NK-92 (cell line): ENCODE measurements around the gene RBM4.
A peak's percentile ranks its signal among the peaks of the same experiment; 100 is the strongest.
"Not testable (repeated sequence)": the region's sequence is repeated elsewhere in the genome, so short reads cannot be mapped to it uniquely, and the experiment has no call there.

ENCODE experiments used
- DNase-seq: peaks from one replicate; lab custom pipeline; 2025; ENCODE audit not compliant: unreplicated experiment; lab: John Stamatoyannopoulos, UW

Gene RBM4, protein sequence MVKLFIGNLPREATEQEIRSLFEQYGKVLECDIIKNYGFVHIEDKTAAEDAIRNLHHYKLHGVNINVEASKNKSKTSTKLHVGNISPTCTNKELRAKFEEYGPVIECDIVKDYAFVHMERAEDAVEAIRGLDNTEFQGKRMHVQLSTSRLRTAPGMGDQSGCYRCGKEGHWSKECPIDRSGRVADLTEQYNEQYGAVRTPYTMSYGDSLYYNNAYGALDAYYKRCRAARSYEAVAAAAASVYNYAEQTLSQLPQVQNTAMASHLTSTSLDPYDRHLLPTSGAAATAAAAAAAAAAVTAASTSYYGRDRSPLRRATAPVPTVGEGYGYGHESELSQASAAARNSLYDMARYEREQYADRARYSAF

DNA sequence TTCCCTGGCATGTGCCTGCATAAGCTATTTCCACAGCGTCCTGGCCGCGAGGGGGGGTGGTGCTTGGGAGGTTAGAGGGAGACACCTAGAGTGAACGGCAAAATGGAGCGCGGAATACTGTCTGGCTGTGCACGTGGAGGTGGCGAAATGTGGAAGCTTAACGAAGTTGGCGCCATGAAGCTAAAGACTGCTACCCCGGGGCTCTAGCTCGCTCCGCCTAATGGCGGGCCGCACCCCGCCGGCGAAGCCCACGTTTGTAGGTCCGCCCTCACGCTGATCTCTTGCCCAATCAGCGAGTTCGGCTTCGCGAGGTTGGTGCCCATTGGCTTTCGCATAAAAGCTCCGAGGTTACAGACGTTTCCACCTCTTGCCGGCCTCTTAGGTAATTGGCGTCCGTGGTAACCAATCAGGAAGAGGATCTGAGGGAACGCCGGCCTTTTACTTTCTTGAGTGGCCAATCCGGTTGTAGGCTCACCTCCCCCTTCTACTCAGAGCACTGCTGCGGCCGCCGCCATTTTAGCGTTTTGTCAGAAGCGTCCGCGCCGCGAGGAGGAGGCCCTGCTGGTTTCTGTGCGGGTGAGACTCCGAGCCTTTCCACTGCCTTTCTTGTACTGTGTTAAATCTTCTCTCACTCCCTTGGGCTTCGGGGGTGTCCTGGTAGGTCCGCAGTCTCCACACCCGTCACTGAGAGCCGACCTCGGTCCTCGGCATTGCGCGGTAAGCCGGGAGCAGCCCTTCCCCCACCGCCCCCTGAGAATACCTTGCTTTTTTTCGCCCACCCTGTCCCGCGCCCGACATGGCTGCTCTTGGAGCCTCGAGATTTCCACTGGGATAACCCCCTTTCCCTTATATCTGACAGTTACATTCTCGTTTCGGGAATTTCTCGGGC is at the start of gene RBM4:
RBM4 (plus strand) TSS at position 527 of the 889 bp plus-strand sequence. CDS start 1,009 bp downstream, outside the sequence.
- peak; percentile 96 for DNase-seq

DNA sequence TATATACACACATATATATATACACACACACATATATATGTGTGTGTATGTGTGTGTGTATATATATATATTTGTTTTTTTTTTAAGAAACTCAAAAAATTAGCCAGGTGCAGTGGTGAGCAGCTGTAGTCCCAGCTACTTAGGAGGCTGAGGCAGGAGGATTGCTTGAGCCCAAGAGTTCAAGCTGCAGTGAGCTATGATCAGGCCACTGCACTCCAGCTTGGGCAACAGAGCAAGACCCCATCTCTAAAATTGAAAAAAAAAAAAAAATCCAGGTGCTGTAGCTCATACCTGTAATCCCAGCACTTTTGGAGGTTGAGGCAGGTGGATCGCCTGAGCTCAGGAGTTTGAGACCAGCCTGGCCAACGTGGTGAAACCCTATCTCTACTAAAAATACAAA is 49.2 kb upstream of the RBM4 start:
- not testable (repeated sequence) for DNase-seq

GRCh38 chr11:66589996-66590675 is 48.4 kb upstream of the RBM4 start:
- DNase-seq: no peak

- DNase-seq: no peak
These were observed 47.3 kb upstream of the RBM4 start for GRCh38 chr11:66591175-66591574.

GRCh38 chr11:66592457-66593302 is 45.8 kb upstream of the RBM4 start, which contains the start of the genes CCDC87 and CCS:
CCDC87 (minus strand) TSS chr11:66593063; CDS start chr11:66593015, 48 bp downstream.
CCS (plus strand) TSS chr11:66593185; CDS start chr11:66593262, 77 bp downstream.
- peak; percentile 89 for DNase-seq

DNA sequence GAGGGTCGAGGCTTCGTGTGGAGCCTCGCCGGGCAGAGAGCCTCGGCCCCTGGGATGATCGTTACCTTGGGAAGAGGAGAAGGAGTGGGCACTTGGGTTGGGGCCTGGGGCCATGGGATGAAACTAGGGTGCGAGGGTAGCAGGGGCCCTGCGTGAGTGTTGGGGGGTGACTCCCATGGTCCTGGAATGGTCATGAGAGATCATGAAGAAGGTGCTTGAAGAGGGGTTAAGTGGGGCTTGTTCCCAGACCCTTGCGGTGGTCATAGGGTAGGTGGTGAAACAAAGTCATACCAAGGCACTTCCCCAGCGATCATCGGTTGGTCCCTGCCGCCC is 45.2 kb upstream of the RBM4 start:
- DNase-seq: no peak

- DNase-seq: no peak
These were observed 44.9 kb upstream of the RBM4 start for GRCh38 chr11:66593650-66594049.

DNA sequence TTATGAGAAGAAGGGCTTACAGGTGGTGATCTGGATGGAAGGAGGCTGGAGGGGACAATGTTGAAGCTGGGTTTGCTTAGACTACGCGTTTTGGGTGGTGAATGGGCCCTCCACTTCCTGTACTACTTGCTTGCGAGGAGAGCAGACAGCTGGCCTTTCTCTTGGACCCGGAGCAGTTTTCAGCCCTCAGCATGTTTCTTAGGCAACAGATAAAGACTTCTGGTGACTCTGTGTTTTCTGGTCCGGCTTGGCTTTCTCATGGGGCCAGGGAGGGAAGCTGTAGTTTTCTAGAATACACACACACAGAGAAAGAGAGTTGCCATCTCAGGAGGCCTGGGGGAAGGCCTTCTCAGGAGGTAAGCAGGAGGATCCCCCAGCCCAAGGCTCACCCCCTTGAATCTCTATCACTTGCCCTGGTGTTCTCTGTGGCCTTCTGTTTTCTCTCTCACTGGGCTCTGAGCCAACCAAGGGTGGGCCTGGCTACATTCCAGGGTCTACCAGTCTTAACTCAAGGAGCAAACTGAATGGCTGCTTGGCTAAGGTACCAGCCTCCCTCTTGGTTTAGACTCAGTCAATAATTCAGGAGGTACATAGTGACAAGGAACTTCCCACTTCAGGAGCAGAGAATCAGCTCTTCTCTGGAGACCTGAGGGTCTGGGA is 43.1 kb upstream of the RBM4 start:
- no peak for DNase-seq

GRCh38 chr11:66598993-66599392 is 39.5 kb upstream of the RBM4 start:
- DNase-seq: no peak

DNA sequence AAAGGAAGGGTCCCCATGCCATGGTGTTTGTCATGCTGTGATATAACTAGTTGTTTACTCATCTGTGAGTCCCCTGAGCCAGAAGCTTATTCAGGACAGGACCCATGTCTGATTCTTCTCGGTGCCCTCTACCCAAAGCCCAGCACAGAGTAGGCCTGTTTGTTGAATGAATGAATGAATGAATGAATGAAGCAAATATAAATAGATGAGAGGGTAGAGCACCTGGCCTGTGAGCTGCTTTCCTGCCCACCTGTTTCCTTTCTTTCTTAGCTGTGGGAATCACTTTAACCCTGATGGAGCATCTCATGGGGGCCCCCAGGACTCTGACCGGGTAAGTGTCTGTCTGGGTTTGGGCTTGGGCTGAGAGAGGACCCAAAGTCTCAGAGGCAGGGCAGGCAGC is 38.3 kb upstream of the RBM4 start:
- no peak for DNase-seq

DNA sequence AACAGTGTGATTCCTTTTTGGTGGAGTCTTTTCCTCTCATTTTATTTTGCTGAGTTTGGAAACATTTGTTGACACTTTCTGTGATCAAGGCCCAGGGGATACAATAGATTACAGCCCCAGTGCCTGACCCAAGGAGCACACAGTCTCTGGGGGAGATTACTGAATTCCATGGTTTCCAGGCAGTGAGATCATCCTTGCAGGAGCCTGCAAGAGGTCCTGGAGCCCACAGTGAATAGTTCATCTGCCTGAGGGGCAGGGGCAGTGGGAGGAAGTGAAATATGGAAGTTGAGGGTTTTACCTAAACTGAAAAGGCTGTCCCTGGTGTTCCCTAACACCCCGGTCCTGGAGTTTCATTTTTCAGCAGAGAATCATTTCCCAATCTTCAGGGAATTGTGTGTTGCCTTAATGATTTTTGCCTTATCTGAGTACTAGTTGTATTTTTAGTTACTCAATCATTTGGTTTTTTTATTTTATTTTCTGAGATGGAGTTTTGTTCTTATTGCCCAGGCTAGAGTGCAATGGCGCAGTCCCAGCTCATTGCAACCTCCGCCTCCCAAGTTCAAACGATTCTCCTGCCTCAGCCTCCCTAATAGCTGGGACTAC is 37.8 kb upstream of the RBM4 start:
- DNase-seq: no peak

DNA sequence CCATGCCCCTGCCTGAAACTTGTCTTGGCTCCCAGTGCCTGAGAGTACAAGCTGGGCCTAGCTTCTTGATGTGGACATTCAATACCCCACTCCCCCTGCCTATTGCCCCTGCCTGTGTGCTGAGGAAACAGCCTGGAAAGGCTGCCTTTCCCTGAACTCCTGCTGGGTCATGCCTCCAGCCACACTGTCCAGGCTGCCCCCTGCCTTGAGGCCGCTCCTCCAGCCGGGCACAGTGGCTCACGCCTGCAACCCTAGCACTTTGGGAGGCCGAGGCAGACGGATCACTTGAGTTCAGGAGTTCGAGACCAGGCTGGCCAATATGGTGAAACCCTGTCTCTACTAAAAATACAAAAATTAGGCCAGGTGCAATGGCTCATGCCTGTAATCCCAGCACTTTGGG is 35.4 kb upstream of the RBM4 start:
- DNase-seq: no peak

DNA sequence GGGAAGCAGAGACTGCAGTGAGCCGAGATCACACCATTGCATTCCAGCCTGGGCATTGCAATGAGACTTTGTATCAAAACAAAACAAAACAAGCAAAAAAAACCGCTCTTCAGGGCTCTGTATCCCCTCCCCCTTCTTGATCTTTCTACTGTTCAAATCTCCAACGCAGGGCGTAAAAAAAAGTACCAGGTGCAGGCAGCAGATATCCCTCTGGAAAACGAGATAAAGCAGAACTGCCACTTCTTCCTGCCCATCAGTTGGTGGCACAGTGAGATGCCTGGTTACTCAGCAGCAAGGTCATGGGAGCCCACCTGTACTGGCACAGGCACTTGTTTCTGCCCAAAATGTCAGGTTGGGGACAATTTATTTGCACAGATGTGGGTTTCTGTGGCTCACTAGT is 34.3 kb upstream of the RBM4 start:
- DNase-seq: no peak

DNA sequence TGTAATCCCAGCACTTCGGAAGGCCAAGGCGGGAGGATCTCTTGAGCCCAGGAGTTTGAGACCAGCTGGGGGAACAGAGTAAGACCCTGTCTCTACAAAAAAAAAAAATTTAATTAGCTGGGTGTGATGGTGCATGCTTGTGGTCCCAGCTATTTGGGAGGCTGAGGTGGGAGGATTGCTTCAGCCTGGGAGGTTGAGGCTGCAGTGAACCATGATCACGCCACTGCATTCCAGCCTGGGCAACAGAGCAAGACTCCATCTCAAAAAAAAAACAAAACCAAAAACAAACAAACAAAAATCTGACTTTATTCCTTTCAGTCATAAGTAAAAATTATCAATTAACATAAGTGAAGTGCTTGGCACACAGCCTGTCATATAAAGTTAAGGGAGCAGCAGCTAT is 31.9 kb upstream of the RBM4 start:
- DNase-seq: not testable (repeated sequence)

DNA sequence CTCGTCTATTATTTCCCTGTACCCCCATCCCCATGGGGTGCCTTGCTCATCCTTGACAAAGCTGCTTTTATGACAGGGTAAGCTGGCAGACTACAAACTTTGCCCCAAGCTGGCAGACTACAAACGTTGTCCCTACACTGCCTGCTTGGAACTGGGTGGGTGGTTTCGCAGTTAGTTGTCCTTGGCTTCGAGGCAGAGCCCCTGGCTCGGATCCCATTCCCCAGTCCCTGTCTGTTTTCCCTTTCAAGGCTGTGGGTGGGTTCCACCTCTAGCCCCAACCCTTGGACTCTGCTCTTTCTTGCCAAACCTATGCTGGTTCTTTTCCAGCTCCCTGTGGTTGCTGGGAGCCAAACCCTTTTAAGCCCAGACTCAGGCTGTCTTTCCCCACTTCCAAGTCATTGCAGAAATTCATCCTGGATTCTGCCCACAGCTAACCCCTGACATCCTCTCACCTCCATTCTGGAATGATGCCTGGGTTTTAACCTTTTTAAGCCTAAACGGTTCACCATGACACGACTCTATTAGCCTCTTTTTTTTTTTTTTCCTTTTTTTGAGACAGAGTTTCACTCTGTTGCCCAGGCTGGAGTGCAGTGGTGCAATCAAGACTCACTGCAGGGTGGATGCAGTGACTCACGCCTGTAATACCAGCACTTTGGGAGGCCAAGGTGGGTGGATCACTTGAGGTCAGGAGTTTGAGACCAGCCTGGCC is 31.2 kb upstream of the RBM4 start:
- no peak for DNase-seq

DNA sequence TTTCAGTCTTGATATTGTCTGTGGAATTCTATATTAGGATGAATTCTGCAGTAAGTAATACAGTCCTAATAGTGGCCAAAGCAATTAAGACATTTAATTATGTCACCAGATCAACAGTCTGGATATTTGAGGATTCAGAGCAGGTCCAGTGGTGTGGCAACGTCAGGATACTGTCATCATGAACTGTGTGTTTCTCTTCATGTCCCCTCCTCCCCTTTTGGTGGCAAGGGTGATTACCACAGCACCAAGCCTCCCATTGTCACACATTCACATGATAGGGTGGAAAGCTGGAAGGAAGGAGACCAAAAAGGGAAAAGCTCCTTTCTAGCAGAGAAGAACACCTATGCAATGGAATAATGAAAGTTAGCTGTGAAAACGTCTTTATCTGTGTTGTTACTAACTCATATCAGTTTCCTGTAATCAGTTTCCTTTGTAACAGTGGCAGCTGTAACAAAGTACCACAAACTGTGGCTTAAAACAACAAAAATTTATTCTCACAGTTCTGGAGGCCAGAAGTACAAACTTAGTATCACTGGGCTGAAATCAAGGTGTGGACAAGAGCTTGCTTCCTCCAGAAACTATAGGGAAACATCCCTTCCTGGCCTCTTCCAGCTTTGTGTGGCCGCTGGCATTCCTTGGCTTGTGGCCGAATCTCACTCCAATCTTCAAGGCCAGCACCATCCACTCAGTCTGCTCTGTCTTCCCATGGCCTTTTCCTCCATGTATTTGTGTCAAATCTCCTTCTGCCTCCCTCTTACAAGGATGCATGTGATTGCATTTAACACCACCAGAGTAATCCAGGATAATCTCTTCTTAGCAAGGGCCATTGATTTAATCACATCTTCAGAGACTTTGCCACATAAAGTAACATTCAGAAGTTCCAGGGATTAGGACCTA is 28.5 kb upstream of the RBM4 start:
- no peak for DNase-seq

- DNase-seq: no peak
These were observed 26.0 kb upstream of the RBM4 start for GRCh38 chr11:66612458-66612857.

- DNase-seq: no peak
These were observed 24.4 kb upstream of the RBM4 start for GRCh38 chr11:66614073-66614472.
